ENCODE measurements around the gene RABGAP1L. TPM values are rescaled to one million over a fixed set of nuclear protein-coding genes. Genes with fewer than 3 reads are reported as not detected.

RABGAP1L gene
- total RNA-seq, 1 donor from 2014 or later = 29.5 TPM

Other genes with a start within 250 kb of the RABGAP1L start
- gene SERPINC1, start 242.2 kb upstream of the RABGAP1L start, total RNA-seq = 0.18 TPM in 1 of 2 replicates, not detected in the other
- 14.5 and 22.8 TPM in 2 replicates for gene RC3H1, start 137.2 kb upstream of the RABGAP1L start, total RNA-seq